Measurements from ENCODE around the gene MCC. TPM values are rescaled to one million over a fixed set of nuclear protein-coding genes. Genes with fewer than 3 reads are reported as not detected.

Gene MCC
- total RNA-seq, 1 experiment from 2014 or later, result 0.60 TPM

- ChIA-PET CTCF (no interaction called here), POLR2A (ENCODE audit: low non-redundant PET) (no interaction called here)
- no peaks in the 10 kb centered on the region for H3K36me3 ChIP-seq (ENCODE audit: insufficient read depth, low read length, poor library complexity, severe bottlenecking)
- no peak for TF ChIP-seq CTCF (conservative IDR thresholded peaks at IDR 0.05; ENCODE audit: low read depth, low read length)
- no peak for TF ChIP-seq EZH2 (IDR thresholded peaks at IDR 0.05; ENCODE audit: borderline replicate concordance, low read depth, low read length, poor library complexity, severe bottlenecking)
- no peak overlapping the region for H3K27ac ChIP-seq (ENCODE audit: low read depth, low read length, poor library complexity, severe bottlenecking)
- no peaks in the 10 kb centered on the region for H3K4me1 ChIP-seq (ENCODE audit: insufficient read depth, low read length, poor library complexity, severe bottlenecking)
- intact Hi-C loops (cut with micrococcal nuclease; ENCODE audit: unreplicated experiment), result no loop called here
- no TSS peak for BruUV-seq (replicated peaks)
- H3K27me3 ChIP-seq (replicated peaks; ENCODE audit: insufficient read depth, low read depth, low read length, poor library complexity), result peaks cover 5% of the 10 kb centered on the region
- DNase-seq (ENCODE audit: low spot score), result no peak
- no peak overlapping the region for H3K4me3 ChIP-seq (ENCODE audit: low read depth, low read length, poor library complexity, severe bottlenecking)
- H3K9me3 ChIP-seq (ENCODE audit: low read depth, low read length, poor library complexity, severe bottlenecking), result no peaks in the 10 kb centered on the region
Measured at GRCh38 chr5:113063927-113064326, 424.3 kb downstream of the MCC start.

- no peak for DNase-seq (ENCODE audit: low spot score)
- intact Hi-C loops (cut with micrococcal nuclease; ENCODE audit: unreplicated experiment), result no loop called here
- ChIA-PET CTCF (no interaction called here), POLR2A (ENCODE audit: low non-redundant PET) (no interaction called here)
- H3K27ac ChIP-seq (ENCODE audit: low read depth, low read length, poor library complexity, severe bottlenecking), result no peak overlapping the region
- H3K9me3 ChIP-seq (ENCODE audit: low read depth, low read length, poor library complexity, severe bottlenecking), result no peaks in the 10 kb centered on the region
- no TSS peak for BruUV-seq (replicated peaks)
- TF ChIP-seq EZH2 (IDR thresholded peaks at IDR 0.05; ENCODE audit: borderline replicate concordance, low read depth, low read length, poor library complexity, severe bottlenecking), result no peak
- no peak for TF ChIP-seq CTCF (conservative IDR thresholded peaks at IDR 0.05; ENCODE audit: low read depth, low read length)
- H3K27me3 ChIP-seq (replicated peaks; ENCODE audit: insufficient read depth, low read depth, low read length, poor library complexity), result peaks cover 5% of the 10 kb centered on the region
- H3K4me1 ChIP-seq (ENCODE audit: insufficient read depth, low read length, poor library complexity, severe bottlenecking), result no peaks in the 10 kb centered on the region
- no peak overlapping the region for H3K4me3 ChIP-seq (ENCODE audit: low read depth, low read length, poor library complexity, severe bottlenecking)
- H3K36me3 ChIP-seq (ENCODE audit: insufficient read depth, low read length, poor library complexity, severe bottlenecking), result no peaks in the 10 kb centered on the region
Measured at GRCh38 chr5:113062869-113063508, 425.3 kb downstream of the MCC start.

DNA sequence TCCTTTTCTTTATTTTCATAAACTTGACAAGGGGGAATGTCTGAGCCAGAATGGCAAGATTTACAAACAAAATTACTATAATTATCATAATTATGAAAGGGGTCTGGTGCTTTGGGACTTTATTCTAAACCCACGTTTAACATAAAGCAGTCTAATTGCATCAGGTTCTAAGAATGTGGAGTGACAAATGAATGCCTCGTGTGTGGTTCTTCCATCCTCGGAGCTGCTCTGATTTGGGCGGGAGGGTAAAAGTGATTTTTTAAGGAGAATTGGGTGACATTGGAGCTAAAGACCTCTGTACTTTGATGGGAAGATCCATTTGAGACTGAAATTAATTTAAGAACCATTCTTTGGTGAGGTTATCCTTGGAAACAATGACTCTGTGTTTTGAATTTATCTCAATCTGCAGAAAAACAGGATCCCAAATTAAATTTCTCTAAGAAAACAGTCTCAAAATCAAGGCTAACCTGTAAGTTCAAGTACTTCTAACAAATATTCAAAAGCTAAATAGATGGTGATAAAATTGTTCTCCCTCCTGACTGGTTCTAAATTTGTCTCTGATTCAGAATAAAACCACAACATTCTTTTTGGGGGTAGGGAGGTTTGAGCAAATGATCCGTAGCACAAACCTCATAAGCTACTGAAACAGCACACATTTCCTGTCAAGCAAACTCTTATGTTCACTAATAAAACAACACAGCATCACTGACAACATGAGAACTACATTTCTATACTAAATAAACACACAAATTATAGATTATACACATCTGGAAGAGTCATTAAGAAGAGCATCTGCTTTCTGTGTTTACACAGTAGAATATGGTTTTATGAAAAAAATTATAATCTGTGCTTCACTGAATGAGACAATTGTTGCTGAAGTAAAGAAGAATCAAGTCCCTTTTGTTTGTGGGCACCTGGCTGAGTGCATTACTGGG lies 426.1 kb downstream of the MCC start:
- CTCF ChIA-PET, result no interaction called here

More for the DNA sequence above, 426.1 kb downstream of the MCC start:
- H3K4me3 ChIP-seq (ENCODE audit: low read depth, low read length, poor library complexity, severe bottlenecking), result no peak overlapping the region
- H3K36me3 ChIP-seq (ENCODE audit: insufficient read depth, low read length, poor library complexity, severe bottlenecking), result no peaks in the 10 kb centered on the region
- TF ChIP-seq EZH2 (IDR thresholded peaks at IDR 0.05; ENCODE audit: borderline replicate concordance, low read depth, low read length, poor library complexity, severe bottlenecking), result no peak
- TF ChIP-seq CTCF (conservative IDR thresholded peaks at IDR 0.05; ENCODE audit: low read depth, low read length), result no peak
- H3K27ac ChIP-seq (ENCODE audit: low read depth, low read length, poor library complexity, severe bottlenecking), result no peak overlapping the region
- H3K9me3 ChIP-seq (ENCODE audit: low read depth, low read length, poor library complexity, severe bottlenecking), result no peaks in the 10 kb centered on the region
- H3K27me3 ChIP-seq (replicated peaks; ENCODE audit: insufficient read depth, low read depth, low read length, poor library complexity), result peaks cover 5% of the 10 kb centered on the region
- no TSS peak for BruUV-seq (replicated peaks)
- H3K4me1 ChIP-seq (ENCODE audit: insufficient read depth, low read length, poor library complexity, severe bottlenecking), result no peaks in the 10 kb centered on the region
- DNase-seq (ENCODE audit: low spot score), result no peak
- intact Hi-C loops (cut with micrococcal nuclease; ENCODE audit: unreplicated experiment), result no loop called here
- POLR2A ChIA-PET (ENCODE audit: low non-redundant PET), result no interaction called here

Data from A673 (cell line).